ENCODE results near the gene FBXL19. TPM values are rescaled to one million over a fixed set of nuclear protein-coding genes. Genes with fewer than 3 reads are reported as not detected.
A peak's percentile ranks its signal among the peaks of the same experiment; 100 is the strongest.

The FBXL19 gene
- total and polyA plus RNA-seq, 2 of the 13 experiments (the other 11 are each of a cell fraction or from before 2014, with no cell fraction given) = 6.0 to 13.7 TPM

- Histone ChIP-seq H4K20me1 (ENCODE audit: insufficient read depth, low read length) (no peaks in the 10 kb centered on the region), H3K79me2 (ENCODE audit: insufficient read depth, low read length) (no peaks in the 10 kb centered on the region), H3K9me3 (ENCODE audit: low read length) (no peaks in the 10 kb centered on the region), H3K27ac (ENCODE audit: extremely low read length, insufficient read depth, low read length) (no peak overlapping the region), H3K4me2 (ENCODE audit: low read depth, low read length) (no peak overlapping the region), H3K27me3 (ENCODE audit: control insufficient read depth in 1 of 2, insufficient read depth in 2 of 2, low read length in 2 of 2) (peaks cover 2 to 15% of the 10 kb centered on the region in 2 experiments; a peak in 4 of 5 replicates), H3K4me3 (replicated peaks in 1 of 3; ENCODE audit: insufficient read depth in 1 of 3, low read depth in 2 of 3, low read length in 3 of 3) (no peak overlapping the region), H2AFZ (ENCODE audit: low read length) (no peak overlapping the region), H3K4me1 (ENCODE audit: insufficient read depth, low read length) (peaks cover 8% of the 10 kb centered on the region; the same call in 1 of the 2 replicates), H3K9ac (ENCODE audit: insufficient read depth, low read depth, low read length) (no peak overlapping the region), H3K36me3 (replicated peaks in 1 of 2; ENCODE audit: control insufficient read depth in 1 of 2, insufficient read depth in 2 of 2, low read length in 2 of 2) (no peaks in the 10 kb centered on the region)
- intact Hi-C loops (cut with micrococcal nuclease; ENCODE audit: unreplicated experiment) (no loop called here), in situ Hi-C loops (cut with HindIII; ENCODE audit: extremely low pct_ligation_motif_present, low pct_unique_long_range_greater_than_20kb) (no loop called here)
- CTCF ChIA-PET (ENCODE audit: low intra/inter-chr PET ratio, low total read pairs) = interaction anchor here (1.3 kb wide), 1 partner anchor 70 kb away, joined by 4 read pairs; no protein-coding TSS in a partner anchor
- TF ChIP-seq NAIF1 (CRISPR knock-in tag; IDR thresholded peaks at IDR 0.05; ENCODE audit: borderline replicate concordance) (no peak), TEAD2 (CRISPR knock-in tag; IDR thresholded peaks at IDR 0.05) (no peak), ELK4 (CRISPR knock-in tag; IDR thresholded peaks at IDR 0.05; ENCODE audit: borderline replicate concordance) (no peak)
- no TSS peak for BruUV-seq (replicated peaks)
- POLR2A ChIA-PET = interaction anchor here (1.0 kb wide), 1 partner anchor 12 kb away, joined by 3 read pairs; no protein-coding TSS in a partner anchor
- WGBS (ENCODE audit: low lambda C conversion rate) = 71% methylated on average over 2 of the region's 3 CpGs
- peak; percentile 25; the same call in 2 of the 3 replicates for ATAC-seq
- no peak for FAIRE-seq
- DNase-seq (ENCODE audit: low spot score) = no peak
These were observed 8.5 kb upstream of the FBXL19 start for GRCh38 chr16:30914830-30915229.

- POLR2A ChIA-PET = interaction anchor here (0.8 kb wide), 1 partner anchor 171 kb away, joined by 3 read pairs; the partner anchor contains the start of gene PHKG2
- peaks cover 18% of the 10 kb centered on the region for H3K4me1 ChIP-seq (ENCODE audit: insufficient read depth, low read length)
- ATAC-seq = no peak
- intact Hi-C loops (cut with micrococcal nuclease; ENCODE audit: unreplicated experiment) = no loop called here
- no peak overlapping the region for H3K9ac ChIP-seq (ENCODE audit: insufficient read depth, low read depth, low read length)
- H3K27ac ChIP-seq (ENCODE audit: extremely low read length, insufficient read depth, low read length) = no peak overlapping the region
- H3K27me3 ChIP-seq (ENCODE audit: control insufficient read depth in 1 of 2, insufficient read depth in 2 of 2, low read length in 2 of 2) = no peaks in the 10 kb centered on the region; a peak in 1 of 5 replicates
- no peaks in the 10 kb centered on the region for H3K36me3 ChIP-seq (replicated peaks in 1 of 2; ENCODE audit: control insufficient read depth in 1 of 2, insufficient read depth in 2 of 2, low read length in 2 of 2)
- no peaks in the 10 kb centered on the region for H3K79me2 ChIP-seq (ENCODE audit: insufficient read depth, low read length)
- 91% methylated on average over 1 of the region's 1 CpG for WGBS (ENCODE audit: low lambda C conversion rate)
- H2AFZ ChIP-seq (ENCODE audit: low read length) = no peak overlapping the region
- BruUV-seq (replicated peaks) = no TSS peak
- TF ChIP-seq ZBTB7B (CRISPR knock-in tag; IDR thresholded peaks at IDR 0.05) (no peak), DNMT3B (CRISPR knock-in tag; conservative IDR thresholded peaks at IDR 0.05) (no peak), MXD4 (CRISPR knock-in tag; IDR thresholded peaks at IDR 0.05) (no peak), SP4 (CRISPR knock-in tag; IDR thresholded peaks at IDR 0.05) (no peak), ZNF142 (CRISPR knock-in tag; IDR thresholded peaks at IDR 0.05) (no peak), AGO1 (IDR thresholded peaks at IDR 0.05; ENCODE audit: low read depth, low read length, poor library complexity, severe bottlenecking) (no peak)
- H4K20me1 ChIP-seq (ENCODE audit: insufficient read depth, low read length) = no peaks in the 10 kb centered on the region; the same call in 1 of the 2 replicates
- no peaks in the 10 kb centered on the region for H3K9me3 ChIP-seq (ENCODE audit: low read length)
- in situ Hi-C loops (cut with HindIII; ENCODE audit: extremely low pct_ligation_motif_present, low pct_unique_long_range_greater_than_20kb) = no loop called here
- FAIRE-seq = no peak
- CTCF ChIA-PET (ENCODE audit: low intra/inter-chr PET ratio, low total read pairs) = no interaction called here
- no peak overlapping the region for H3K4me3 ChIP-seq (replicated peaks in 1 of 3; ENCODE audit: insufficient read depth in 1 of 3, low read depth in 2 of 3, low read length in 3 of 3)
- no peak for DNase-seq (ENCODE audit: low spot score)
- no peak overlapping the region for H3K4me2 ChIP-seq (ENCODE audit: low read depth, low read length)
These were observed 4.8 kb upstream of the FBXL19 start for GRCh38 chr16:30918614-30919013.

Measured in HepG2 (cell line).